K562 (cell line): ENCODE data around the gene COL5A3. TPM values are rescaled to one million over a fixed set of nuclear protein-coding genes. Genes with fewer than 3 reads are reported as not detected.
A peak's percentile ranks its signal among the peaks of the same experiment; 100 is the strongest.

Source experiments
- ATF1 ChIP-seq, 2 experiments: fragments of 450-650 bp in 1 of 2; IDR thresholded peaks; 2 replicates each; pipeline ENCODE4 v1.6.1; 2016; ENCODE audit warnings: missing compliant biosample characterization in 1 of 2, missing genetic modification characterization in 1 of 2
- BRD4 ChIP-seq: fragments of 200-600 bp; sonication (generic); IDR thresholded peaks from 2 replicates; pipeline ENCODE4 v1.6.1; 2017; ENCODE audit warnings: inconsistent platforms
- CBX1 ChIP-seq: sonication (generic); IDR thresholded peaks from 2 replicates; pipeline ENCODE4 v1.6.1; 2016; ENCODE audit warnings: antibody characterized with exemption, low read depth, mild to moderate bottlenecking
- CREB1 ChIP-seq, 2 experiments: sonication (generic) in 1 of 2; formaldehyde crosslinking in 1 of 2; IDR thresholded peaks; 2 replicates each; pipeline versions ENCODE4 v1.6.1 to v1.8.0; 2012 to 2022; ENCODE audit warnings: inconsistent platforms in 1 of 2, mild to moderate bottlenecking in 1 of 2, missing genetic modification reagents in 1 of 2, moderate library complexity in 1 of 2
- DPF2 ChIP-seq: fragments of 450-650 bp; IDR thresholded peaks from 2 replicates; pipeline ENCODE4 v1.6.1; 2016
- E2F1 ChIP-seq: sonication (generic); formaldehyde crosslinking; IDR thresholded peaks from 2 replicates; pipeline ENCODE4 v1.8.1; 2023; ENCODE audit warnings: mild to moderate bottlenecking, missing genetic modification reagents, moderate library complexity
- E2F6 ChIP-seq, 2 experiments: IDR thresholded peaks; 2 replicates each; pipeline ENCODE4 v1.6.1; 2011; ENCODE audit warnings: borderline replicate concordance in 1 of 2, control low read depth in 1 of 2, low read depth in 1 of 2, low read length in 1 of 2, mild to moderate bottlenecking in 1 of 2, mixed read lengths in 1 of 2, moderate library complexity in 1 of 2; ENCODE audit not compliant: insufficient read depth in 1 of 2, insufficient read length in 1 of 2, poor library complexity in 1 of 2, severe bottlenecking in 1 of 2; ENCODE audit errors: extremely low read depth in 1 of 2
- HCFC1 ChIP-seq: IDR thresholded peaks from 2 replicates; pipeline ENCODE4 v1.6.1; 2012; ENCODE audit warnings: low read depth, low read length, improper control_type of control experiment
- HDAC1 ChIP-seq, 2 experiments: fragments of 450-650 bp; IDR thresholded peaks; 2 replicates each; pipeline ENCODE4 v1.6.1; 2016 to 2017; ENCODE audit warnings: inconsistent platforms in 1 of 2, mild to moderate bottlenecking in 1 of 2, moderate library complexity in 1 of 2
- HIVEP1 ChIP-seq: fragments of 250-450 bp; sonication (Bioruptor Pico); IDR thresholded peaks from 2 replicates; pipeline ENCODE4 v1.4.0; 2020; ENCODE audit warnings: mild to moderate bottlenecking
- HMG20A ChIP-seq: fragments of 450-650 bp; formaldehyde crosslinking; conservative IDR thresholded peaks from 2 replicates; pipeline ENCODE4 v1.4.0; 2020; ENCODE audit warnings: mild to moderate bottlenecking, mixed read lengths
- HNRNPLL ChIP-seq: fragments of 200-400 bp; formaldehyde crosslinking; IDR thresholded peaks from 2 replicates; pipeline ENCODE4 v1.6.1; 2017; ENCODE audit warnings: low read length, low read depth, mild to moderate bottlenecking; ENCODE audit not compliant: poor library complexity, severe bottlenecking
- KDM5B ChIP-seq: fragments of 200-600 bp; sonication (generic); IDR thresholded peaks from 2 replicates; pipeline ENCODE4 v1.6.1; 2012; ENCODE audit warnings: low read depth, mild to moderate bottlenecking, moderate library complexity, low read length, control low read depth, inconsistent platforms; ENCODE audit not compliant: insufficient replicate concordance
- MIER1 ChIP-seq: fragments of 450-650 bp; IDR thresholded peaks from 2 replicates; pipeline ENCODE4 v1.6.1; 2016; ENCODE audit warnings: antibody characterized with exemption, mild to moderate bottlenecking, low read depth
- MTF1 ChIP-seq: fragments of 250-450 bp; sonication (Bioruptor Pico); IDR thresholded peaks from 2 replicates; pipeline ENCODE4 v1.9.0; 2021; ENCODE audit warnings: moderate library complexity, mild to moderate bottlenecking, inconsistent platforms, borderline replicate concordance
- PHB2 ChIP-seq: fragments of 450-650 bp; IDR thresholded peaks from 2 replicates; pipeline ENCODE4 v1.6.1; 2017; ENCODE audit warnings: low read depth
- PHTF2 ChIP-seq: fragments of 250-450 bp; sonication (Bioruptor Pico); IDR thresholded peaks from 2 replicates; pipeline ENCODE4 v1.5.0; 2021; ENCODE audit warnings: mild to moderate bottlenecking
- POLR2AphosphoS5 ChIP-seq: IDR thresholded peaks from 2 replicates; pipeline ENCODE4 v1.6.1; 2011; ENCODE audit warnings: mild to moderate bottlenecking, low read depth, low read length, moderate library complexity; ENCODE audit not compliant: control insufficient read depth, insufficient read depth
- SIN3A ChIP-seq, 2 experiments: fragments of 150-350 bp in 1 of 2; IDR thresholded peaks; 2 replicates each; pipeline ENCODE4 v1.6.1; 2011 to 2016; ENCODE audit warnings: borderline replicate concordance in 2 of 2, low read depth in 2 of 2, low read length in 2 of 2, mild to moderate bottlenecking in 2 of 2, moderate library complexity in 2 of 2; ENCODE audit not compliant: control insufficient read depth in 1 of 2
- SIRT6 ChIP-seq: IDR thresholded peaks from one replicate; pipeline ENCODE4 v1.6.1; 2012; ENCODE audit warnings: low read depth, mild to moderate bottlenecking, control low read depth, inconsistent platforms, low read length, moderate library complexity
- SMC3 ChIP-seq: conservative IDR thresholded peaks from 2 replicates; pipeline ENCODE4 v1.6.1; 2011; ENCODE audit warnings: low read depth, low read length, improper control_type of control experiment; ENCODE audit not compliant: insufficient read depth
- TBL1XR1 ChIP-seq, 2 experiments: IDR thresholded peaks; 2 replicates each; pipeline ENCODE4 v1.6.1; 2012; ENCODE audit warnings: improper control_type of control experiment in 2 of 2, low read length in 2 of 2, mild to moderate bottlenecking in 1 of 2
- XRCC4 ChIP-seq: IDR thresholded peaks from one replicate; pipeline ENCODE4 v1.6.1; 2011; ENCODE audit not compliant: insufficient read depth, insufficient read length; ENCODE audit errors: extremely low read depth
- ZNF408 ChIP-seq: fragments of 250-450 bp; sonication (Bioruptor Pico); IDR thresholded peaks from 2 replicates; pipeline ENCODE4 v1.4.0; 2020; ENCODE audit warnings: low read depth, mild to moderate bottlenecking, moderate library complexity
- ZNF696 ChIP-seq: fragments of 250-450 bp; sonication (Bioruptor Pico); conservative IDR thresholded peaks from 2 replicates; pipeline ENCODE4 v1.4.0; 2020; ENCODE audit warnings: mild to moderate bottlenecking, moderate library complexity
- polyA plus RNA-seq, 8 experiments: library from polyadenylated mRNA; depleted of rRNA in 4 of 8; stranded (reverse) in 5 of 8; unstranded in 3 of 8; fragments of >200 nt; fragmentation: Nextera tagmentation in 2 of 8; fragmentation: Illumina TruSeq in 1 of 8; extraction: Ambion mirVana in 2 of 8; extraction: Trizol in 1 of 8; gene quantifications; 2 replicates each; pipeline versions ENCODE4 v1.2.1 to v1.2.3, GENCODE V29; 2011 to 2014; ENCODE audit warnings: inconsistent platforms in 1 of 8, missing spikeins in 1 of 8
- total RNA-seq, 7 experiments: library from RNA; depleted of rRNA in 6 of 7; stranded (reverse); fragments of >200 nt in 6 of 7; fragmentation: Illumina TruSeq in 2 of 7; extraction: Trizol in 2 of 7; gene quantifications; 2 replicates each; pipeline versions ENCODE4 v1.2.1 to v1.2.3, GENCODE V29; 2011 to 2021; ENCODE audit warnings: low replicate concordance in 1 of 7

COL5A3 gene
- total and polyA plus RNA-seq, 9 of the 15 experiments (the other 6 are each of a cell fraction or from before 2014, with no cell fraction given) = 0.01 to 0.02 TPM; not detected in 7

GRCh38 chr19:9914315-9915207, 95.7 kb downstream of the COL5A3 start (continued):
- TF ChIP-seq XRCC4 (no peak), CREB1 (IDR thresholded peaks at IDR 0.05) (peak; percentile 58), CREB1 (CRISPR knock-in tag; IDR thresholded peaks at IDR 0.05) (no peak), MTF1 (CRISPR knock-in tag) (no peak), BRD4 (no peak), ZNF696 (no peak), E2F1 (CRISPR knock-in tag) (peak; percentile 50; the same call in 1 of the 2 replicates), HNRNPLL (peak; percentile 20), PHTF2 (CRISPR knock-in tag) (no peak), KDM5B (no peak), SMC3 (peak; percentile 49; the same call in 1 of the 2 replicates), CBX1 (peak; percentile 67; the same call in 1 of the 2 replicates), MIER1 (no peak), PHB2 (no peak), E2F6 (IDR thresholded peaks at IDR 0.05; ENCODE audit: borderline replicate concordance in 1 of 2, extremely low read depth in 1 of 2, insufficient read depth in 1 of 2, insufficient read length in 1 of 2, low read depth in 1 of 2, low read length in 1 of 2, poor library complexity in 1 of 2, severe bottlenecking in 1 of 2) (peak; percentile 69 to 94), HMG20A (CRISPR knock-in tag) (no peak), HDAC1 (IDR thresholded peaks at IDR 0.05) (peak in 1 of 2 experiments; percentile 33; a peak in 2 of 4 replicates), HIVEP1 (CRISPR knock-in tag) (no peak), DPF2 (peak; percentile 86), SIN3A (IDR thresholded peaks at IDR 0.05; ENCODE audit: borderline replicate concordance in 2 of 2, control insufficient read depth in 1 of 2, low read depth in 2 of 2, low read length in 2 of 2) (no peak), ATF1 (CRISPR knock-in tag; IDR thresholded peaks at IDR 0.05) (no peak), ATF1 (tag; IDR thresholded peaks at IDR 0.05) (peak; percentile 62), SIRT6 (no peak), POLR2AphosphoS5 (no peak), HCFC1 (peak; percentile 36; the same call in 1 of the 2 replicates), TBL1XR1 (IDR thresholded peaks at IDR 0.05; ENCODE audit: low read length in 2 of 2) (peak in 1 of 2 experiments; percentile 22; a peak in 1 of 4 replicates), ZNF408 (CRISPR knock-in tag) (no peak)
